GM21447 (cell line): ENCODE data around the gene TM4SF20.
"Not testable (repeated sequence)": the region's sequence is repeated elsewhere in the genome, so short reads cannot be mapped to it uniquely, and the experiment has no call there.

ENCODE experiments used
- ATAC-seq: cut with Tn5 transposase; IDR thresholded peaks from one replicate; pipeline ENCODE4 v1.9.1; 2021; ENCODE audit not compliant: unreplicated experiment

TM4SF20 gene

DNA sequence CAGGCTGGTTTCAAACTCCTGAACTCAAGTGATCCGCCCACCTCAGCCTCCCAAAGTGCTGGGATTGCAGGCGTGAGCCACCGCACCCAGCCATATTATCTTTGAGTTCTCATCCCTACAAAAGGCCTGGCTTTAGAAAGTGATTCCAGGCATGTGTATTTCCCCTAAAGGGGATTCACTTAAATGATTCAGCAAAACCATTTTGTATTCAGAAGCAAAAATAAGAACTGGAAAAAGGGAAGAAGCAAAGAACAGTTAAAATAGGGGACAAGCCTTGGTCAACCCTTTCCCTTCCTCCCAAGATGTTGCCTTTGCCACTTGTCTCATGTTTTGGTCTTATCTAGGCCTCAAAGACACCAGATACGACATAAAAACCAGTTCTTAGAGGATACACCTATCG, 10.5 kb downstream of the TM4SF20 start:
- ATAC-seq = no peak

DNA sequence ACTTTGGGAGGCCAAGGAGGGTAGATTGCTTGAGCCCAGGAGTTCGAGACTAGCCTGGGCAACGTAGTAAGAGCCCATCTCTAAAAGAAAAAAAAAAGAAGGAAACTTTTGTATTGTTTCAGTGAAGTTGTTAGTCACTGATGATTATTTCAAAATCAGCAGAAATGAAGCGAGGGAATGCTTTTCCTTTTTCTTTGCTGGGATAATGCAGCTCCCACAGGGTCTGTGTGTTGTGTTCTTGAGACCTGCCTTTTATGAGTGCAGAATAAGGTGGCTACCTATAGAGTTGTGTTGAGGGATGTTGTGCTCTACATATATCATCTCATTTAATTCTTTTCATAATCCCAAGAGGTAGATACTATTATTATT, 11.7 kb downstream of the TM4SF20 start:
- ATAC-seq = no peak

DNA sequence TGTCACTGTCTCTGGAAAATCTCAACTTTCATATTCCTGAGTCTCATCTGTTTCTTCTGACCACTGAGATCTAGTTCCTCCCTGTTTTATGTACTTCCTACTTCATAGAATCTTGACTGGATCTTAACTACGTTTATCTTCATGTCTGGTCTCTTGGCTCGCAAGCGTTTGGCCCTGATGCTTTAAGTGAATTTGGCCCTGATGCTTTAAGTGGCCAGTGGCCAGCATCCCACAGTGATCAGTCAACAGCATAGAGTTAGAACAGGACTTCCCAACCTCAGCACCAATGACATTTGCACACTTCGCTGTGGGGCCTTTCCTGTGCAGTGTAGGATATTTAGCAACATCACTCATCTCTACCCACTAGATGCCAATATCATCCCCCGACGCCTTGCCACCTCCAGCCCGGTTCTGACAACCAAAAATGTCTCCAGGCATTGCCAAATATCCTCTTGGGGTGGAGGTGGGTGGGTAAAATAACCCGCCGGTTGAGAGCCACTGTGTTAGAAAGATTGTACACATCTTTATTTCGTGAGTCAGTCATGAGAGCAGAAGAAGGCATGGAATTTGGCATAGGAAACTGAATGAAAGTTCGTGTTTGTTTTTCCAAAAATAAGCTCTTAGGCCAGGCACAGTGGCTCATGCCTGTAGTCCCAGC, 12.2 kb downstream of the TM4SF20 start:
- ATAC-seq = no peak

DNA sequence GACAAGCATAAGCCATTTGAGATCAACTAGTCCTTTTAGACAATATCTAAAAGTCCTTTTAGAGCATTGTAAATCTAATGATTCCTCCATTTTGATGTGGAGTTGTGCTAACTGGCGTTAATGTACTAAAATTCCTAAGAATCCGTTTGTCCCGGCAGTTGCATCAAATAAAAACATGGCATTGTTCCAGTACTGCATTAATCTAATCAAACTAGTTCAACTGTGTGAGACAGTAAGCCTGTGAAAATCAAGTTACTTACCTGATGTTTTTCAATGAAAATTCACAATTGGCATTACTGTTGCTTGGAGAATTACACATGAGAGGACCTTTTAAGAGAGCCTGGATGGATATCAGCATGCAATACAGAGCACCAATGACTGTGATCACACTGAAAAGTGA, 13.3 kb downstream of the TM4SF20 start:
- ATAC-seq = no peak

DNA sequence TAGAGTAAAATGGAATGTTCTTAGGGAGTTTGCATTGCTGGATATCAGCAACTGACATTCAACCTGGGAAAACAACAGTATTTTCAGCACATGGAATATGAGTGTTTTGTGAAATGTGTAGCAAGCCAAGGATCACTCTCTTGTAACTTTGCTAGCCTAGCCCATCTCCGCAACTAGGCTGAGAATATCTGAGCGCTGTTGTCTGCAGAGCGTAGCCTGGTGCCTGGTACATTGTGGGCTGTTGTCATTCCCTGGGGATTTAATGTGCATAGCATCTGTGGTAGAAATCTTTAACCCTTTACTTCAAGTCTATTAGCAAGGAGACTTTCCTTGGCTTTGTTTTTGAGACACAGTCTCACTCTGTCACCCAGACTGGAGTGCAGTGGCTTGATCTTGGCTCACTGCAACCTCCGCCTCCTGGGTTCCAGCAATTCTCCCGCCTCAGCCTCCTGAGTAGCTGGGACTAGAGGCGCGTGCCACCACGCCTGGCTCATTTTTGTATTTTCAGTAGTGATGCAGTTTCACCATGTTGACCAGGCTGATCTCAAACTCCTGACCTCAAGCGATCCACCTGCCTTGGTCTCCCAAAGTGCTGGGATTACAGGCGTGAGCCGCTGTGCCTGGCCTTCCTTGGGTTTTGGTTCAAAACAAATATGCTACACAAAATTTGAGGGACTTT, 14.4 kb downstream of the TM4SF20 start:
- not testable (repeated sequence) for ATAC-seq

DNA sequence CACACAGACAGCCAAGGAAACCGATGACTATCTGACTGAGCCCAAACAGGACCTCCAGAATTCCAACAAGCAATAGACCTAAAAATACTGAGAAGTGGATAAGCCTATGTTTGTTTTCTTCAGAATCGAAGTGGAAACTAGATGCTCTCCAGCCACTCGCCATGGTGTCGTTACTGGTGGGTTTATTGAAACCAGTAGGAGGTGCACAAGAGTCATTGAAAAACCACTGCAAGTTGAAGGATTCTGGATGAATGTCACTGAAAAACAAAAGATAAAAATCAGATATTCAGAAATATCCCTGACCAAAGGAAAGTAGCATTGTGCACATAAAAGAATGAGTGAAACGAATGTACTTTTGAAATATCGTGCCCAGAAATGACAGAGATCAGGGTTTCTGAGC, 15.3 kb downstream of the TM4SF20 start:
- ATAC-seq = no peak

DNA sequence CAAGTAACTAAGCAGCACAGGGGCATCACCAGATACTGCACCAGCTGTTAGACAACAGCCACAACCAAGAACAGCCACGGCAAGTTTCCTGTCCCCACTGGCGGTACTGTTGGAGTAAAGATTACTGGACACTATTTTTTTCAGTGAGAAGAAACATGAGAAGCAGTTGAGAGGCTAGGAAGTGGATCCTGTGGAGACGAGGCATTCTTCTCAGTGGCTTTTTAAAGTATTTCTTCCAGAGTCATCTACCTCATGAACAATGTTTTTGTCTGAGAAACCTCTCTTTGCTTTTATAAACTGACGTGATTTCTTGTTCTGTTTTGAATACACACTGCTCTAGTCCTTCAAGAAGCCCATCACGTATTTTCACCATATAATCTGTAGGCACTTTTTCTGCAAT, 18.8 kb downstream of the TM4SF20 start:
- ATAC-seq = no peak

DNA sequence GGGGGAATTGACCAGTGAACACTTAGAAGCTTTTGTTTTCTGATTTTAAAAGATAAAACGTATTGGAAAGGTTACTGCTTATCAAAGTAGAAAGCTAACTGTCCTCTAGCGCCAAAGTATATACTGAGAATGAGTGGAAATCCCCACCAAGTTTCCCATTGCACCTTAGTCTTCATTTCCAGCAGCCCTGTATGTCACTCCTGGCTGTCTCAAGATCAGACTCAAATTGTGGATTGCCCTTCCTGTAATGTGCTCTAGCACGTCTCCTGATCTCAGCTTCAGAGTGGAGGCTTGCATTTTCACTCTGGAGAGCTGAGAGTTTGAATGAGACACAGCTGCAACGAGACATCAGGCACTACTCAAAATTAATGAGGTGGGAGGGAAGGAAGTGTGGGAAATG, 27.5 kb downstream of the TM4SF20 start:
- peak; percentile 81 for ATAC-seq

DNA sequence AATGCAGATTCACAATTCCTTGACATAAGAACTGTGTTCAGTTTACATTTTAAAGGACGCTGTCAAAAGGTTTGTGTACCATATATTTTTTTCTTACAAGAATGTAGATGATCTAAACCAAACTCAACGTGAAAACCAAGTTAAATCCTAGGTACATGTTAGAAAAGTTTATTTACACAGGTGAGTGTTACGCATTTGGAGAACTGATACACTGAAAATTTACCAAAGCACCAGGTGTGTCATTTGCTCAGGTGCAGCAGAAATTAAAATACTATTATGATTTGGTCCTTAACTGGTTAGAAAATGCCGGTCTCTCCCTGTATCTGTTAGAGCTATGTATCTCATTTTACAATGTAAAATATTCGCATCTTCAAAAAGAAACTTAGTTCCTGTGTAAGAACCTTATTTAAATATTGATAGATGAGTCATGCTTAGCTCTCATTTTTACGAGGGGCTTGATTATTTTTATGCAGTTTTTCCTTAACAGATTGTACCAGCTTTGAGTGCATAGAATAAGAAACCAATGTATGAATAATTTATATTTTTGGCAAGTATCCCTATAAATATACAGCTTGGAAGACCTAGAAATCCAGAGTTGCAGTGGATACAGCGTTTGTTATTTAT, 29.0 kb downstream of the TM4SF20 start:
- ATAC-seq = no peak

DNA sequence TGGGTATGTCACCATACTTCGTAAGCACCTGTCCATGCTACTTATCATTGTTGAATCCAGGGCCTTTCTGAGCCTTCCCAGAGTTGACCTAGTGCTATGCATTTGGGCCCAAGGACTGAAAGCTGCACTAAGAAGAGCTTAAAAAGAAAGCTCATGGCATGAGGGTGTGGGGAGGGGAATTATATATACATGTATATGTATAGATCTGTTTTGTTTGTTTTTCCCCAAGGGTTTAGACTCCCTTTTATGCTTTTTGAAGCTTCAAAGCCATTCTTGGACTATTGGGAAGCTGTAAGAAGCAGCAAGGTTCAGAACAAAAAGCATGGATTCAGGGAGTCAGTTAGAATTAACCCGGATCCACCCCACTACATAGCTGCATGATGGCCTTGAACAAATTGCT, 30.8 kb downstream of the TM4SF20 start:
- no peak for ATAC-seq

DNA sequence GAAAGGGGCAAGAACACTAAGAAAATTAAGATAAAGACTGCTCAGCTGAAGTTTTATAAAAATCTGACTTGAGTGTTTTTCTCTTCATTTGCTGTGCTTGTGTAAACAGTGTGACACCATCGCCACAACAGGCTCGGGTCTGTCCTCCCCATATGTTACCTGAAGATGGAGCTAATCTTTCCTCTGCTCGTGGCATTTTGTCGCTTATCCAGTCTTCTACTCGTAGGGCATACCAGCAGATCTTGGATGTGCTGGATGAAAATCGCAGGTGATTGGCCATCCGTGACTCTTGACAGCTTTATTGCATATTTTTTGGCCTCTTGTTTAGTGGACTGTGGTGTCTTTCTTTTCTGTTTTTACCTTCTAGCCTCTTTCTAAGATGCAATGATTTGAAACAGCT, 32.0 kb downstream of the TM4SF20 start:
- no peak for ATAC-seq

DNA sequence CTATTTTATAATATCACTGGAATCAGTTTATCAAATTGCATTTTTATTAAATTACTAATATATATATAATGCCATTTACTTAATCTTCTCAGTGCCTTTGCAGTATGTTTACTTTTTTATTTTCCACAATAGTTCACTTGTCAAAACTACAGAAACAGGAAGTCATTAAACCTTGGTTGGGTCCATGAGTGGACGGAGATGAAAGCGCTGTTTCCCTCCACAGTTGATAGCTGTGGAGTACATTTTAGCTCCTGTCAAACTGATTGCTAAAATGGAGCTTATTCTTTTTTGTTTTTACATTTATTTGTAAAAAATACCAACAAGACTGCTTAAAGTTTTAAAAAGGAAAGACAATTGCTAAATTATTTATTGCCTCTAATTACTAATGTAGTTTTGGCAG, 34.9 kb downstream of the TM4SF20 start:
- ATAC-seq = no peak

DNA sequence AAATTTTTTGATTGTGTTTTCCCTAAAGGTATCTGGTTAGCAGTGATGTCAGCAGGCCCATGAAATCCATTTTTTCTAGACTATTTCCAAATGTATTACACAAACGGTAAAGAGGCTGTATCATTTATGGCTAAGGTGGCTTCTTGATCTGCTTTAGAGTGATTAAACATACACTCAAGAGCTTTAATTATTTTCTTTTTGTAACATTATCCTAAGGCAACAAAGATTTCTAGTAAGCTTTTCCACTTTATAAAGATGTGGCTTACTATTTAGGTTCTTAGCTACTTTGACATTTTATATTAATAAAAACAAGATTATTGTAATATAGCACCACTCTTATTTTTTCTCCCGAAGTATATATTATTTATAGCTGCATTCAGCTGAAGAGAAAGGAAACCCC, 37.6 kb downstream of the TM4SF20 start:
- ATAC-seq = no peak

DNA sequence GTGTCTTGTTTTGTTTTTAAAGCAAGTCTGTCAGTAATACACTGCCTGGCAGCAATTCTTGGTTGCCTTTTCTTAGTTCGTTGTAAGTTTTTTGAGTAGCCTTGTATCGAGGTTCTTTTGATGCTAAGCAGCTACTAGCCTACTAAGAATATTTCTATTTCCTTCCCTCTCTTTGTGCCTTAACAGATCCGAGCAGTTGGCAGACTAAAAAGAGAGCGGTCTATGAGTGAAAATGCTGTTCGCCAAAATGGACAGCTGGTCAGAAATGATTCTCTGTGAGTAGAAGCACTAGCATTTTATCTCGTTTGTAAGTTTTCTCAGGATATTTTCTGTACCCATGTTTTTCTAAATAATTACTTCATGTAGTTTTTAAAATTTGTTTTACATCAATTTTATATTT, 39.0 kb downstream of the TM4SF20 start:
- no peak for ATAC-seq

DNA sequence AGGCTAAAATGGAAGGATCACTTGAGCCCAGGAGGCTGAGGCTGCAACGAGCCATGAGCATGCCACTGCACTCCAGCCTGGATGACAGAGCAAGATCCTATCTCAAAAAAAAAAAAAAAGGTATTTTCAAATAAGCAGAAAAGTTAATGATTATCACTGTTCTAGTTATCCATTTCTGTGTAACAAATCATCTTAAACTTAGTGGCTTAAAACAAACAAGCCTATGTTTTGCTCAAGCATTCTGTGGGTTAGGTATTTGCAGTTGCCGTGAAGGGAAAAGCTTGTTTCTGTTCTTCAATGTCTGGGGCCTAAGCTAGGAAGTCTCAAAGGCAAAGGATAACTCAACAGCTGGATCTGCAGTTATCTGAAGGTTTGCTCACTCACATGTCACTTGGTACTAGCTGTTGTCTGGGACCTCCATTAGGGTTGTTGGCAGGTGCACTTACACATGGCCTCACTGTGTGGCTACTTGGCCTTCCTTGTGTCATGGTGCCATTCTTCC, 40.0 kb downstream of the TM4SF20 start:
- no peak for ATAC-seq

DNA sequence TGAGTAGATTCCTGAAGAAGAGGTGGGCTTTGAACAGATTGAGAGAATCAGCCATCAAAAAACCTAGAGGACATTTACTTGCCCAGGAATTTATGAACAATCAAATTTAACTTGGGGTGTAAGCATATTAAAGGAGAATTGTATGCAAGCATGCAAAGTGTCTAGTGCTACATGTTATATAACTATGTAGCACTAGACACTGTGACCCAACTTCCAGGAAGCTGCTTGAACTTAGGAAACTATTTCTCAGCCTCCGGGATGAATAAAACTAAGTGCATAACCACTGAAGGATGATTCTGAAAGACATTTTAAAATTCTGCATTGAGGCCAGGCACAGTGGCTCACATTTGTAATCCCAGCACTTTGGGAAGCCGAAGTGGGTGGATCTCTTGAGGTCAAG, 41.7 kb downstream of the TM4SF20 start:
- no peak for ATAC-seq

DNA sequence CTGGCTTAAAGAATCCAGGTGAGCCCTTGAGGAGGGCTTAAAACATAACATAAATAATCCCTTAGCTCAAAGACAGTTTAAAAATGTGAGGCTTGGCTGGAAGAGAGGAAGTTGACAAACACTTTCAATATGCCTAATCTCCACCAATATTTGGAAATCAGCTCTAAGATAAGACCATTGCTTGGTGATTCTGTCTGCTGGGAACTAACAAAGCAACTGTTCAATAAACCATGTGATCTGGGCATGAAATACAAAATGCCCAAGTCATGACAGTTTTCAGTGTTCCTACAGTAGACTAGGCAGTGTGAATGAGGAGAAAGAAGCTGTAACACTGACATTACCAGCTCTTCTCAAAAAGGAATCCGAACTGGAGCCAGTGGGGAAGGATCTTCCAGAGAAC, 43.4 kb downstream of the TM4SF20 start:
- no peak for ATAC-seq

DNA sequence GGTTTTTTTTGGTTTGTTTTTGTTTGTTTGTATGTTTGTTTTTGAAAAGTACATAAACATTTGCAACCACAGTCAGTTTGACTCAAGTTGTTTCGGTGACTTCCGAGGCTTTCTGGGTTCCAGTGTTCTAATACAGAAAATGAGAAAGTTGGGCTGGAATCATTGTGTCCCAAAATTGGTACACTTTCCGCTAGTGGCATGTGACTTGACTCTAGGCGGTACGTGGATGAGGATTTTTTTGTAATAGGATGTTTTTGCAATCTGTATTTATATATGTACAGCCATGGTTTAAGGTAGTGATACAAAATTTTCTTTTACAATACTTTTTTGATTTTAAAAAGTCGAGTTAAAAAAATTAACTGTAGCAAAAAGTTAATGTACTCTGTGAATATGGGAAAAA, 52.3 kb downstream of the TM4SF20 start:
- ATAC-seq = no peak

DNA sequence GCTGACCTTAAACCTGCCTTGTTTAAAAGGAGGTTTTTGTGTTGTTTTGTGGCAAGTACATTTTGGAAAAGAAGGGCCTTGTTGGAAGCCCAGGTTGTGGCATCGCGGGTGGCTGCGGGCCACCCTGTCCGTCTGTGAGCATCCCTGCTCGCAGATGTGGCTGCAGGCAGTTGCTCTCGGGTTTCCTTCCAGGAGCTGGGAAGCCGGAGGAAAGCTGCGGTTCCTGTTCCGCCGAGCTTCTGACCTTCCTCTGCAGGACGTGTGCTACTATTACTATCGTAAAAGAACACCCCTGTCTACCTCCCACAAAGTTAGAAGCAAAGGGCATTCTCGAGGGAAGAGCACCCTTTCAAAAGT, 53.3 kb downstream of the TM4SF20 start:
- peak; percentile 8 for ATAC-seq

DNA sequence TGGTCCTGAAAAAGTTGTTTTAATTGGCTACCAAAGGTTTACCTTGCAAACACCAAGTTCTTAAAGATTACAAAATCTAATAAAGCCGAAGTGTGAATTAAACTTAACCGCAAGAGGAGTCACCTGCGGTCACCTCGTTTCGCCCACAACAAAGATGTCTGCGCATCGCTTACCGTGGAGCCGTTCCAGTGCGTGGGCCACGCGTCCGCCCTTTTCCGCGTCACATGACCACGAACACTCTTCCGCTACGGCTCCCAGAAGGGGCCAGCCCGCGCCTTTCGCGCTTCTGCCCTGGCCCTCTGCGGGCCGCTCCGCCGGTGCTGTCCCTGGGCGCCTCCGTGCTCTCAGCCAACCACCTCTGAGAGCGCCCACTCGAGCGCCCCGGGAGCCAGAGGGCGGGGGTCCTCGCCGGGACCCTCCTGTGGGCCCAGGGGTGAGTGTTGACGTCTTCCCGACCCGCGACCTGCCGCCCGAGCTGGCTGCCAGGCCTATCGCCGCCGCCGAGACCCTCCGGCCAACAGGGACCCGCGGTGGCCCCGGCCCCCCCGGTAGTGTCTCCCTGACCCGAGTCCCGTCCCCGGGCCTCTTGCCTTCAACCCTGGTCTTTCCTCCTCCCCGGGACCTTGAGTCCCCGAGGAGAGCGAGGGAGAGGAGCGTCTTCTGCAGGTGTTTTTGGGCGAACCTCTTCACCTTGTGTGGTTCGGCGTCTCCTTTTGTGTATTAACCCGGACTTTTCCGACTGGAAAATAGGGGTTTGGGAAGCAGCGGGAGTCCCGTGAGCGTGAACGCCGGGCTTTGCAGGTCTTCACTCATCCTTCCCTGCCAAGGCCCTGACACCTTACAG, 53.9 kb downstream of the TM4SF20 start, which contains the start of gene MFF:
TSS of gene MFF (plus strand) at position 257 of the 844 bp plus-strand sequence. CDS start 5,415 bp downstream, outside the sequence.
- ATAC-seq = peak; percentile 95

DNA sequence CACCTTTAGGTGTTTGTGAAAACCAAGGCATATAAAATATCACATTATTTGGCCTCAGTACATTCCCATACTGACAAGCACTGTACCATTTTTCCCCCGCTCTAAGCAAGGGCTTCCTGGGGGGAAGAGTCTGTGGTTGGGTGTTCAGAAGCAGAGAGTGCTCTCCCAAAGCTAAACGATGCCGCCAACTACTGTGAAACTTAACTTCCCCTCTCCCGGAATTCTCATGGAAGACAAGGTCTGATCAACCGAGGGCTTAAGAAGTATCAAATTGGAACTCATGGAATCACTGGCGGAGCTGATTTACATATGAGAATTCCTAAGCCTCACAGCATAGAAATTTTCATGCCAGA, 54.5 kb downstream of the TM4SF20 start:
- peak; percentile 12 for ATAC-seq

DNA sequence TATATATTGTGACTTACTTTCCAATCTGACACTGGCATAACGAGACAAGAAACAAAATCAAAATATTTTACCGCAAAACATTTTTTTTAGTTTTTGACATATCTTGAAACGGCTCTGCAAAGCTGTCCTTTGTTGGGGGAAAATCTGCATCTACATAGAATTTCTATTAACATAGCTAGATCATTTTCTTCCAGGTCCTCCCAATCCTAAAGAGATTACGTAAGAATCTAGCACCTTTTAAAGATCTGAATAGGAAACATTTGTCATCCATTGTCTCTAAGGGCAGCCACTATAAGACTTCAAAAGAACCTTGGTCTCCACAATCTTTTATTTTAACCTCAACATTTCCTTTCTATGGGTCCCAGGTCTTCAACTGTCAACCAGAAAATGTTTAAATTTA, 55.3 kb downstream of the TM4SF20 start:
- ATAC-seq = no peak
